ENCODE data around the gene RPL7A. TPM values are rescaled to one million over a fixed set of nuclear protein-coding genes. Genes with fewer than 3 reads are reported as not detected.

Gene RPL7A
- total RNA-seq, 3 donors from 2014 or later = 2,020 to 2,813 (median 2,212) TPM

- intact Hi-C loops (cut with DNase I; ENCODE audit: low total_unique reads) = loop anchor here (10.0 kb wide), 1 partner anchor 1978 kb away; no protein-coding TSS in a partner anchor
- no peaks in the 10 kb centered on the region for H3K27me3 ChIP-seq
- H3K4me3 ChIP-seq = no peak overlapping the region
- peaks cover 0 to 24% of the 10 kb centered on the region in 2 donors for H3K4me1 ChIP-seq
- H3K27ac ChIP-seq = no peak overlapping the region
- peaks cover 6% of the 10 kb centered on the region for H3K36me3 ChIP-seq
- no peak for TF ChIP-seq POLR2AphosphoS5 (IDR thresholded peaks at IDR 0.05)
- no peak for DNase-seq (ENCODE audit: low spot score in 2 of 2)
- H3K9me3 ChIP-seq = no peaks in the 10 kb centered on the region
Measured at GRCh38 chr9:133352635-133353340, 4.8 kb downstream of the RPL7A start.

- Histone ChIP-seq H3K36me3 (peaks cover 6% of the 10 kb centered on the region), H3K4me3 (no peak overlapping the region), H3K27ac (no peak overlapping the region), H3K9me3 (no peaks in the 10 kb centered on the region), H3K4me1 (peaks cover 0 to 28% of the 10 kb centered on the region in 2 donors), H3K27me3 (no peaks in the 10 kb centered on the region)
- no peak for DNase-seq (ENCODE audit: low spot score in 2 of 2)
- intact Hi-C loops (cut with DNase I; ENCODE audit: low total_unique reads) = loop anchor here (10.0 kb wide), 1 partner anchor 1979 kb away; no protein-coding TSS in a partner anchor
- no peak for TF ChIP-seq POLR2A (IDR thresholded peaks at IDR 0.05)
- TF ChIP-seq POLR2AphosphoS5 (IDR thresholded peaks at IDR 0.05) = no peak
- TF ChIP-seq CTCF (IDR thresholded peaks at IDR 0.05) = no peak
Measured at GRCh38 chr9:133353548-133353947, 5.5 kb downstream of the RPL7A start.

- TF ChIP-seq CTCF (IDR thresholded peaks at IDR 0.05) (no peak), POLR2A (IDR thresholded peaks at IDR 0.05) (no peak)
- H3K9me3 ChIP-seq = no peaks in the 10 kb centered on the region
- H3K4me1 ChIP-seq = peaks cover 0 to 20% of the 10 kb centered on the region in 2 donors
- no peak for DNase-seq (ENCODE audit: low spot score in 2 of 2)
- no peaks in the 10 kb centered on the region for H3K27me3 ChIP-seq
- peak overlapping the region in 1 of 3 donors; percentile 89 for H3K4me3 ChIP-seq
- no peak overlapping the region for H3K27ac ChIP-seq
- H3K36me3 ChIP-seq = peaks cover 6% of the 10 kb centered on the region
- intact Hi-C loops (cut with DNase I; ENCODE audit: low total_unique reads) = loop anchor here (10.0 kb wide), 1 partner anchor 1980 kb away; no protein-coding TSS in a partner anchor
Measured at GRCh38 chr9:133354766-133355165, 6.7 kb downstream of the RPL7A start.

- peaks cover 5% of the 10 kb centered on the region for H3K36me3 ChIP-seq
Measured at GRCh38 chr9:133355881-133356357, 7.9 kb downstream of the RPL7A start.

More at GRCh38 chr9:133355881-133356357, 7.9 kb downstream of the RPL7A start:
- TF ChIP-seq POLR2A (IDR thresholded peaks at IDR 0.05) = no peak
- TF ChIP-seq POLR2AphosphoS5 (IDR thresholded peaks at IDR 0.05) = no peak
- TF ChIP-seq CTCF (IDR thresholded peaks at IDR 0.05) = no peak
- Histone ChIP-seq H3K27me3 (no peaks in the 10 kb centered on the region), H3K27ac (peak overlapping the region; percentile 80 to 88), H3K9me3 (no peaks in the 10 kb centered on the region), H3K4me3 (peak overlapping the region; percentile 81 to 92 (median 89)), H3K4me1 (peaks cover 0 to 20% of the 10 kb centered on the region in 2 donors)
- intact Hi-C loops (cut with DNase I; ENCODE audit: low total_unique reads) = loop anchor here (10.0 kb wide), 1 partner anchor 1981 kb away; no protein-coding TSS in a partner anchor
- DNase-seq (ENCODE audit: low spot score in 2 of 2) = no peak
